ENCODE results near the gene NUDT5. TPM values are rescaled to one million over a fixed set of nuclear protein-coding genes. Genes with fewer than 3 reads are reported as not detected.

The NUDT5 gene
- total RNA-seq, 4 donors from 2014 or later = 23.4 to 50.7 (median 41.9) TPM

DNA sequence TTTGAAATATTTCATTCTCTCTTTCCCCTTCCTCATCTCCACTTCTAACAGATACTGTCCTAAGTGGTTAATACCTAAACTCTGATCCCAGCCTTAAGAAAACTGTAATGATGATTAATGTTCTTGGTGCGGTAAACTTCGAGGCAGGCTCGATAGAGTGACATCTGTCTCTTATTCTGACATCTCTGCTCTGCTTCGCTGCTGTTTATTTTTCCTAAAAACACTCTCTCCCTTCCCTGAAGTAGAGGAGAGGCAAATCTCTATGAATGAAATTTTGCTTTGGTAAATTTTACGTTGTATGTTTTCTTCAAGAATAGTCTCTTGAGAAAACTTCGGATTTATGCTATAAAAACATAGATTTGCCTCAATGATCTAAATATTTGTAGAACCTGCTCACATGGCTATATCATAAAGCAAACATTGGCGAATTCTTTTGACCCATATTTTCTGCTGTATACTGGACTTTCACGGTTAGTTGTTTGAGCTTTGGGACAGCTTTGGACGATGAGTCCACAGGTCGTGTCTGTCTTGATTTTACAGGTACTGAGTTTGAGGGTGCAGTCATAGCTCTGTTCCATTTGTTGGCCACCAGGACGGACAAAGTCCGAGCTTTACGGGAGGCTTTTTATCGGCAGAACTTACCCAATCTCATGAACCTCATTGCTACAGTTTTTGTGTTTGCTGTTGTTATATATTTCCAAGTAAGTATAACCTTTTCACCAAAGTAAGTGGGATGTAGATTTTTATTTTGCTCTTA is 39.1 kb downstream of the NUDT5 start:
- H3K36me3 ChIP-seq = peaks cover 0 to 64% (median 0%) of the 10 kb centered on the region in 3 donors
- no peak overlapping the region for H3K27ac ChIP-seq
- TF ChIP-seq POLR2A (IDR thresholded peaks at IDR 0.05) (no peak), EP300 (IDR thresholded peaks at IDR 0.05) (no peak)
- TF ChIP-seq, protein P1, sequence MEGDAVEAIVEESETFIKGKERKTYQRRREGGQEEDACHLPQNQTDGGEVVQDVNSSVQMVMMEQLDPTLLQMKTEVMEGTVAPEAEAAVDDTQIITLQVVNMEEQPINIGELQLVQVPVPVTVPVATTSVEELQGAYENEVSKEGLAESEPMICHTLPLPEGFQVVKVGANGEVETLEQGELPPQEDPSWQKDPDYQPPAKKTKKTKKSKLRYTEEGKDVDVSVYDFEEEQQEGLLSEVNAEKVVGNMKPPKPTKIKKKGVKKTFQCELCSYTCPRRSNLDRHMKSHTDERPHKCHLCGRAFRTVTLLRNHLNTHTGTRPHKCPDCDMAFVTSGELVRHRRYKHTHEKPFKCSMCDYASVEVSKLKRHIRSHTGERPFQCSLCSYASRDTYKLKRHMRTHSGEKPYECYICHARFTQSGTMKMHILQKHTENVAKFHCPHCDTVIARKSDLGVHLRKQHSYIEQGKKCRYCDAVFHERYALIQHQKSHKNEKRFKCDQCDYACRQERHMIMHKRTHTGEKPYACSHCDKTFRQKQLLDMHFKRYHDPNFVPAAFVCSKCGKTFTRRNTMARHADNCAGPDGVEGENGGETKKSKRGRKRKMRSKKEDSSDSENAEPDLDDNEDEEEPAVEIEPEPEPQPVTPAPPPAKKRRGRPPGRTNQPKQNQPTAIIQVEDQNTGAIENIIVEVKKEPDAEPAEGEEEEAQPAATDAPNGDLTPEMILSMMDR (IDR thresholded peaks at IDR 0.05) = no peak
- no peaks in the 10 kb centered on the region for H3K27me3 ChIP-seq
- H3K4me1 ChIP-seq = no peaks in the 10 kb centered on the region
- 91% methylated on average over 14 of the region's 14 CpGs for WGBS, 2 donors
- H3K9me3 ChIP-seq = no peaks in the 10 kb centered on the region
- H3K4me3 ChIP-seq = no peak overlapping the region
- DNase-seq (ENCODE audit: low spot score in 2 of 2) = no peak

DNA sequence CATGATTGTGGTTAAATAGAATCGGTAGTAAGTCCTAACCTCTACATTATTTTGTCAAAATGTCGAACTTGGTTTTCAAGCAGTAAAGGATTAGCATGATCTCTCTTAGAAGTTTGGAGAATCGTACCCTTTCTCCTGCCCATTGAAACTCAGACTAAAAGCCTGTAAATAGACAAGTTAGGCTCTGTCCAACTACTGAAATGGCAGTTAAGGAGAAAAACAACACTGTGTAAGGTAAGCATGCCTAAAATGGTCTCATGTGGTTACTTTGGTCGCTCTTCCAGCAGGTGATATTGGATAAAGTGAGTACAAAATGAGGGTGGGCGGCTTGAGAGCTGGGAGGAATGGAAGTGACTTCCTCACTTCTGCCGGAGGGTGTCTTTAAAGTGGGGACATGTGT is 41.2 kb downstream of the NUDT5 start:
- no peaks in the 10 kb centered on the region for H3K4me1 ChIP-seq
- no peak overlapping the region for H3K4me3 ChIP-seq
- no peaks in the 10 kb centered on the region for H3K9me3 ChIP-seq
- peaks cover 0 to 67% (median 0%) of the 10 kb centered on the region in 3 donors for H3K36me3 ChIP-seq
- TF ChIP-seq POLR2A (IDR thresholded peaks at IDR 0.05) = no peak
- TF ChIP-seq EP300 (IDR thresholded peaks at IDR 0.05) = no peak
- 86% methylated on average over 6 of the region's 6 CpGs for WGBS, 2 donors
- H3K27ac ChIP-seq = no peak overlapping the region
- no peak for DNase-seq (ENCODE audit: low spot score in 2 of 2)
- H3K27me3 ChIP-seq = no peaks in the 10 kb centered on the region

DNA sequence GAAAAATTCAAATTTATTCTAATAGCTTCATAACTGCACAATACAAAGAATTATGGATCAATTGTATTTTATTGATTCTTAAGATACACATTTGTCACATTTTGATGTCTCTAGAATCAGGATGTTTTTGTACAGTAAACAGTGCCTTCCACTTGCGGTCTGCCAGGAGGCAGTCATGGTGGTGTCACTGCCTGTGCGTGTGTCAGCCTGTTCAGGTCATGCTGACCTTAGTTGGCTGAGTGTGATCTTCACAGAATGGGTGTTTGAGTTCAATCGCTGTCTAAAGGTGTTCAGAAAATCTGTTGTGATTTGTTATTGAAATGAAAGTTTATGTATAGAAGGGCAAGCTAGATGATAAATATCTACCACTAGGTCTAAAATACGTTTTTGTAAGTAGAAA is 45.5 kb downstream of the NUDT5 start:
- Histone ChIP-seq H3K36me3 (peaks cover 0 to 70% (median 0%) of the 10 kb centered on the region in 3 donors), H3K4me3 (no peak overlapping the region), H3K9me3 (no peaks in the 10 kb centered on the region), H3K27me3 (no peaks in the 10 kb centered on the region), H3K27ac (no peak overlapping the region), H3K4me1 (no peaks in the 10 kb centered on the region)
- WGBS, 2 donors = 89 to 91% methylated on average over 4 of the region's 4 CpGs
- no peak for DNase-seq (ENCODE audit: low spot score in 2 of 2)
- TF ChIP-seq EP300 (IDR thresholded peaks at IDR 0.05) = no peak
- TF ChIP-seq, protein P1 (IDR thresholded peaks at IDR 0.05) = no peak
- TF ChIP-seq POLR2A (IDR thresholded peaks at IDR 0.05) = no peak

DNA sequence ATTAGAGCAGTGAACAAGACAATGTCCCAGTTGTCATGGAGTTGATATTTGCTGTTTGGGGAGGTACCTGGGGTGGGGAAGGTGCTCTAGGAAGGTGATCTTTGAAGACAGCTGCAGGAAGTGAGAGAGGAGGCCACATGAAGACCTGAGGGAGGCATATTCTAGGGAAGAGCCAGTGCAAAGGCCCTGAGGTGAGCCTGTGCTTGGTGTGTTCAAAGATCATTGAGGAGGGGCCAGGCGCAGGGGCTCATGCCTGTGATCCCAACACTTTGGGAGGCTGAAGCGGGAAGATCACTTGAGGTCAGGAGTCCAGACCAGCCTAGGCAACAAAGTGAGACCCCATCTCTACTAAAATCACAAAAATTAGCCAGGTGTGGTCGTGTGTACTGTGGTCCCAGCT is 51.2 kb downstream of the NUDT5 start:
- no peak for TF ChIP-seq POLR2A (IDR thresholded peaks at IDR 0.05)
- no peak for TF ChIP-seq EP300 (IDR thresholded peaks at IDR 0.05)
- TF ChIP-seq, protein P1 (IDR thresholded peaks at IDR 0.05) = no peak
- peaks cover 0 to 90% (median 5%) of the 10 kb centered on the region in 3 donors for H3K36me3 ChIP-seq
- H3K27me3 ChIP-seq = no peaks in the 10 kb centered on the region
- no peak overlapping the region for H3K4me3 ChIP-seq
- WGBS, 2 donors = 91 to 92% methylated on average over 3 of the region's 3 CpGs
- no peaks in the 10 kb centered on the region for H3K9me3 ChIP-seq
- no peaks in the 10 kb centered on the region for H3K4me1 ChIP-seq
- H3K27ac ChIP-seq = no peak overlapping the region
- DNase-seq (ENCODE audit: low spot score in 2 of 2) = no peak

- H3K36me3 ChIP-seq = peaks cover 0 to 91% (median 5%) of the 10 kb centered on the region in 3 donors
- 82 to 96% methylated on average over 1 of the region's 1 CpG for WGBS, 2 donors
- TF ChIP-seq, protein P1 (IDR thresholded peaks at IDR 0.05) = no peak
- TF ChIP-seq EP300 (IDR thresholded peaks at IDR 0.05) = no peak
- no peak for TF ChIP-seq POLR2A (IDR thresholded peaks at IDR 0.05)
These were observed 55.7 kb downstream of the NUDT5 start for GRCh38 chr10:12140038-12140437.

More at GRCh38 chr10:12140038-12140437, 55.7 kb downstream of the NUDT5 start:
- no peaks in the 10 kb centered on the region for H3K9me3 ChIP-seq
- H3K27me3 ChIP-seq = no peaks in the 10 kb centered on the region
- no peak overlapping the region for H3K4me3 ChIP-seq
- no peaks in the 10 kb centered on the region for H3K4me1 ChIP-seq
- DNase-seq (ENCODE audit: low spot score in 2 of 2) = no peak
- H3K27ac ChIP-seq = no peak overlapping the region

All from tibial nerve (tissue), 4 donors.